ENCODE measurements around the gene NECTIN2. TPM values are rescaled to one million over a fixed set of nuclear protein-coding genes. Genes with fewer than 3 reads are reported as not detected.

Gene NECTIN2
- total RNA-seq, 6 experiments from 2014 or later: 63.5 to 127 (median 87.4) TPM

- Histone ChIP-seq H3K27ac (peak overlapping the region in 1 of 3 donors; percentile 78), H3K4me3 (peak overlapping the region in 2 of 3 donors; percentile 83 to 84), H3K36me3 (peaks cover 0 to 31% (median 11%) of the 10 kb centered on the region in 4 donors), H3K4me1 (peaks cover 0 to 41% (median 0%) of the 10 kb centered on the region in 4 donors), H3K9me3 (no peaks in the 10 kb centered on the region), H3K27me3 (no peaks in the 10 kb centered on the region)
- WGBS (ENCODE audit: insufficient coverage, low coverage, low lambda C conversion rate, missing lambda C conversion rate): 35% methylated on average over 9 of the region's 15 CpGs
- intact Hi-C loops (cut with DNase I): loop anchor here in 1 of 2 donors (5.0 kb wide), 1 partner anchor 49 kb away; no protein-coding TSS in a partner anchor
- TF ChIP-seq, protein P1, sequence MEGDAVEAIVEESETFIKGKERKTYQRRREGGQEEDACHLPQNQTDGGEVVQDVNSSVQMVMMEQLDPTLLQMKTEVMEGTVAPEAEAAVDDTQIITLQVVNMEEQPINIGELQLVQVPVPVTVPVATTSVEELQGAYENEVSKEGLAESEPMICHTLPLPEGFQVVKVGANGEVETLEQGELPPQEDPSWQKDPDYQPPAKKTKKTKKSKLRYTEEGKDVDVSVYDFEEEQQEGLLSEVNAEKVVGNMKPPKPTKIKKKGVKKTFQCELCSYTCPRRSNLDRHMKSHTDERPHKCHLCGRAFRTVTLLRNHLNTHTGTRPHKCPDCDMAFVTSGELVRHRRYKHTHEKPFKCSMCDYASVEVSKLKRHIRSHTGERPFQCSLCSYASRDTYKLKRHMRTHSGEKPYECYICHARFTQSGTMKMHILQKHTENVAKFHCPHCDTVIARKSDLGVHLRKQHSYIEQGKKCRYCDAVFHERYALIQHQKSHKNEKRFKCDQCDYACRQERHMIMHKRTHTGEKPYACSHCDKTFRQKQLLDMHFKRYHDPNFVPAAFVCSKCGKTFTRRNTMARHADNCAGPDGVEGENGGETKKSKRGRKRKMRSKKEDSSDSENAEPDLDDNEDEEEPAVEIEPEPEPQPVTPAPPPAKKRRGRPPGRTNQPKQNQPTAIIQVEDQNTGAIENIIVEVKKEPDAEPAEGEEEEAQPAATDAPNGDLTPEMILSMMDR (IDR thresholded peaks at IDR 0.05): no peak
- TF ChIP-seq POLR2A (IDR thresholded peaks at IDR 0.05): no peak
- ATAC-seq: no peak
- no peak for DNase-seq
Measured at GRCh38 chr19:44903216-44903601, 57.1 kb downstream of the NECTIN2 start.

- Histone ChIP-seq H3K36me3 (peaks cover 0 to 37% (median 11%) of the 10 kb centered on the region in 4 donors), H3K27ac (peak overlapping the region; percentile 50 to 78 (median 75)), H3K4me1 (peaks cover 0 to 41% (median 0%) of the 10 kb centered on the region in 4 donors), H3K27me3 (no peaks in the 10 kb centered on the region), H3K9me3 (no peaks in the 10 kb centered on the region), H3K4me3 (peak overlapping the region in 2 of 3 donors; percentile 83 to 84)
- WGBS (ENCODE audit: insufficient coverage, low coverage, low lambda C conversion rate, missing lambda C conversion rate): 8% methylated on average over 13 of the region's 24 CpGs
- intact Hi-C loops (cut with DNase I): loop anchor here in 1 of 2 donors (5.0 kb wide), 1 partner anchor 48 kb away; no protein-coding TSS in a partner anchor
- TF ChIP-seq, protein P1 (IDR thresholded peaks at IDR 0.05): peak; percentile 99 to 100 (median 99)
- no peak for TF ChIP-seq POLR2A (IDR thresholded peaks at IDR 0.05)
- peak; percentile 65 to 71 (median 68) for ATAC-seq
- DNase-seq: peak; percentile 75 to 93 (median 88)
Measured at GRCh38 chr19:44903602-44904425, 57.7 kb downstream of the NECTIN2 start.

DNA sequence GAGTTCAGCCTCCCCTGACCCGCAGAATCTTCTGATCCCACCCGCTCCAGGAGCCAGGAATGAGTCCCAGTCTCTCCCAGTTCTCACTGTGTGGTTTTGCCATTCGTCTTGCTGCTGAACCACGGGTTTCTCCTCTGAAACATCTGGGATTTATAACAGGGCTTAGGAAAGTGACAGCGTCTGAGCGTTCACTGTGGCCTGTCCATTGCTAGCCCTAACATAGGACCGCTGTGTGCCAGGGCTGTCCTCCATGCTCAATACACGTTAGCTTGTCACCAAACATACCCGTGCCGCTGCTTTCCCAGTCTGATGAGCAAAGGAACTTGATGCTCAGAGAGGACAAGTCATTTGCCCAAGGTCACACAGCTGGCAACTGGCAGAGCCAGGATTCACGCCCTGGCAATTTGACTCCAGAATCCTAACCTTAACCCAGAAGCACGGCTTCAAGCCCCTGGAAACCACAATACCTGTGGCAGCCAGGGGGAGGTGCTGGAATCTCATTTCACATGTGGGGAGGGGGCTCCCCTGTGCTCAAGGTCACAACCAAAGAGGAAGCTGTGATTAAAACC, 58.4 kb downstream of the NECTIN2 start:
- Histone ChIP-seq H3K9me3 (no peaks in the 10 kb centered on the region), H3K4me3 (peak overlapping the region; percentile 48 to 84 (median 83)), H3K4me1 (peaks cover 0 to 45% (median 0%) of the 10 kb centered on the region in 4 donors), H3K36me3 (peaks cover 0 to 42% (median 11%) of the 10 kb centered on the region in 4 donors), H3K27ac (peak overlapping the region; percentile 50 to 78 (median 75)), H3K27me3 (no peaks in the 10 kb centered on the region)
- ATAC-seq (peak; percentile 3 to 9 (median 6)), DNase-seq (no peak)
- intact Hi-C loops (cut with DNase I): loop anchor here in 1 of 2 donors (5.0 kb wide), 1 partner anchor 48 kb away; no protein-coding TSS in a partner anchor
- 29% methylated on average over 9 of the region's 12 CpGs for WGBS (ENCODE audit: insufficient coverage, low coverage, low lambda C conversion rate, missing lambda C conversion rate)
- TF ChIP-seq POLR2A (IDR thresholded peaks at IDR 0.05): no peak
- TF ChIP-seq, protein P1 (IDR thresholded peaks at IDR 0.05): peak; percentile 17 to 46 (median 21)

DNA sequence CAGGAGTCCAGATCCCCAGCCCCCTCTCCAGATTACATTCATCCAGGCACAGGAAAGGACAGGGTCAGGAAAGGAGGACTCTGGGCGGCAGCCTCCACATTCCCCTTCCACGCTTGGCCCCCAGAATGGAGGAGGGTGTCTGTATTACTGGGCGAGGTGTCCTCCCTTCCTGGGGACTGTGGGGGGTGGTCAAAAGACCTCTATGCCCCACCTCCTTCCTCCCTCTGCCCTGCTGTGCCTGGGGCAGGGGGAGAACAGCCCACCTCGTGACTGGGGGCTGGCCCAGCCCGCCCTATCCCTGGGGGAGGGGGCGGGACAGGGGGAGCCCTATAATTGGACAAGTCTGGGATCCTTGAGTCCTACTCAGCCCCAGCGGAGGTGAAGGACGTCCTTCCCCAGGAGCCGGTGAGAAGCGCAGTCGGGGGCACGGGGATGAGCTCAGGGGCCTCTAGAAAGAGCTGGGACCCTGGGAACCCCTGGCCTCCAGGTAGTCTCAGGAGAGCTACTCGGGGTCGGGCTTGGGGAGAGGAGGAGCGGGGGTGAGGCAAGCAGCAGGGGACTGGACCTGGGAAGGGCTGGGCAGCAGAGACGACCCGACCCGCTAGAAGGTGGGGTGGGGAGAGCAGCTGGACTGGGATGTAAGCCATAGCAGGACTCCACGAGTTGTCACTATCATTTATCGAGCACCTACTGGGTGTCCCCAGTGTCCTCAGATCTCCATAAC, 59.5 kb downstream of the NECTIN2 start, which contains the start of gene APOE:
Gene APOE, plus strand, starts transcription at position 360 of the 724 bp plus-strand sequence. CDS start 829 bp downstream, outside the sequence.
- TF ChIP-seq POLR2A (IDR thresholded peaks at IDR 0.05): peak; percentile 65
- TF ChIP-seq, protein P1 (IDR thresholded peaks at IDR 0.05): no peak
- H3K27me3 ChIP-seq: no peaks in the 10 kb centered on the region
- peak within 1 kb of the TSS; percentile 50 to 78 (median 75) for H3K27ac ChIP-seq
- H3K36me3 ChIP-seq: peaks cover 0 to 35% (median 11%) of the 10 kb centered on the region in 4 donors
- peak; percentile 46 to 71 (median 62) for ATAC-seq
- peak within 1 kb of the TSS; percentile 48 to 84 (median 83) for H3K4me3 ChIP-seq
- H3K4me1 ChIP-seq: peaks cover 0 to 48% (median 0%) of the 10 kb centered on the region in 4 donors
- no peaks in the 10 kb centered on the region for H3K9me3 ChIP-seq
- intact Hi-C loops (cut with DNase I): loop anchor here in 1 of 2 donors (5.0 kb wide), 1 partner anchor 42 kb away; the partner anchor contains the start of gene APOC2
- 2% methylated on average over 14 of the region's 20 CpGs for WGBS (ENCODE audit: insufficient coverage, low coverage, low lambda C conversion rate, missing lambda C conversion rate)
- peak; percentile 75 to 90 (median 88) for DNase-seq

Data from right lobe of liver (tissue), 6 donors.